HepG2 (cell line): ENCODE results near the gene SLC25A17. TPM values are rescaled to one million over a fixed set of nuclear protein-coding genes. Genes with fewer than 3 reads are reported as not detected.
A peak's percentile ranks its signal among the peaks of the same experiment; 100 is the strongest.

Experiments
- EP300 ChIP-seq, 3 experiments: sonication (generic) in 1 of 3; formaldehyde crosslinking in 1 of 3; IDR thresholded peaks; 2 replicates each; pipeline versions ENCODE4 v1.5.1 to v1.6.1; 2011 to 2020; ENCODE audit warnings: low read depth in 2 of 3, low read length in 2 of 3, borderline replicate concordance in 1 of 3, improper control_type of control experiment in 1 of 3, mild to moderate bottlenecking in 1 of 3, missing genetic modification reagents in 1 of 3, moderate library complexity in 1 of 3
- ERF ChIP-seq: IDR thresholded peaks from 2 replicates; pipeline ENCODE4 v1.6.1; 2018; ENCODE audit warnings: missing biosample characterization, missing genetic modification reagents
- HNF4G ChIP-seq, 2 experiments: sonication (generic) in 1 of 2; formaldehyde crosslinking in 1 of 2; IDR thresholded peaks; 2 replicates each; pipeline versions ENCODE4 v1.4.0 to v1.6.1; 2011 to 2020; ENCODE audit warnings: borderline replicate concordance in 2 of 2, low read depth in 2 of 2, mild to moderate bottlenecking in 2 of 2, low read length in 1 of 2, missing genetic modification reagents in 1 of 2, moderate library complexity in 1 of 2
- MED1 ChIP-seq: sonication (generic); formaldehyde crosslinking; IDR thresholded peaks from 2 replicates; pipeline ENCODE4 v1.4.0; 2020; ENCODE audit warnings: missing genetic modification reagents
- MXD4 ChIP-seq: IDR thresholded peaks from 2 replicates; pipeline ENCODE4 v1.6.1; 2016; ENCODE audit warnings: mild to moderate bottlenecking, missing biosample characterization, missing genetic modification reagents
- NCOA2 ChIP-seq: sonication (generic); formaldehyde crosslinking; IDR thresholded peaks from 2 replicates; pipeline ENCODE4 v1.8.0; 2022; ENCODE audit warnings: inconsistent platforms
- SOX13 ChIP-seq, 3 experiments: fragments of 450-650 bp in 1 of 3; sonication (generic) in 1 of 3; formaldehyde crosslinking in 1 of 3; IDR thresholded peaks in 2 of 3; conservative IDR thresholded peaks in 1 of 3; 2 replicates each; pipeline versions ENCODE4 v1.5.0 to v1.6.1; 2016 to 2020; ENCODE audit warnings: antibody characterized with exemption in 1 of 3, mild to moderate bottlenecking in 1 of 3, missing compliant biosample characterization in 1 of 3, missing genetic modification reagents in 1 of 3, moderate library complexity in 1 of 3
- SOX5 ChIP-seq: IDR thresholded peaks from 2 replicates; pipeline ENCODE4 v1.6.1; 2016; ENCODE audit warnings: borderline replicate concordance
- TEAD3 ChIP-seq: optimal IDR thresholded peaks from 2 replicates; pipeline ENCODE3; 2016; ENCODE audit warnings: borderline replicate concordance
- polyA plus RNA-seq, 8 experiments: library from polyadenylated mRNA; depleted of rRNA in 3 of 8; stranded (reverse) in 7 of 8; unstranded in 1 of 8; fragments of >200 nt; fragmentation: Illumina TruSeq in 4 of 8; extraction: Trizol in 4 of 8; gene quantifications; 2 replicates each; pipeline versions ENCODE4 v1.2.1 to v1.2.3, GENCODE V29; 2011 to 2016; ENCODE audit warnings: low read depth in 4 of 8, missing spikeins in 1 of 8, mixed read lengths in 1 of 8; ENCODE audit not compliant: insufficient read depth in 1 of 8
- total RNA-seq, 5 experiments: library from RNA; depleted of rRNA; stranded (reverse); fragments of >200 nt; fragmentation: Illumina TruSeq; extraction: Trizol; gene quantifications; 2 replicates each; pipeline ENCODE4 v1.2.3, GENCODE V29; 2016; ENCODE audit warnings: low read depth in 1 of 5
- TF ChIP-seq, protein P1 (sequence below): sonication (generic); formaldehyde crosslinking; conservative IDR thresholded peaks from 2 replicates; pipeline ENCODE4 v1.4.0; 2020; ENCODE audit warnings: mild to moderate bottlenecking, missing genetic modification reagents, moderate library complexity
- TF ChIP-seq, protein P2 (sequence below): IDR thresholded peaks from 2 replicates; pipeline ENCODE4 v1.4.0; 2020; ENCODE audit warnings: mild to moderate bottlenecking, missing genetic modification reagents

Gene SLC25A17
- total and polyA plus RNA-seq, 2 of the 13 experiments (the other 11 are each of a cell fraction or from before 2014, with no cell fraction given): 15.7 to 27.9 TPM

DNA sequence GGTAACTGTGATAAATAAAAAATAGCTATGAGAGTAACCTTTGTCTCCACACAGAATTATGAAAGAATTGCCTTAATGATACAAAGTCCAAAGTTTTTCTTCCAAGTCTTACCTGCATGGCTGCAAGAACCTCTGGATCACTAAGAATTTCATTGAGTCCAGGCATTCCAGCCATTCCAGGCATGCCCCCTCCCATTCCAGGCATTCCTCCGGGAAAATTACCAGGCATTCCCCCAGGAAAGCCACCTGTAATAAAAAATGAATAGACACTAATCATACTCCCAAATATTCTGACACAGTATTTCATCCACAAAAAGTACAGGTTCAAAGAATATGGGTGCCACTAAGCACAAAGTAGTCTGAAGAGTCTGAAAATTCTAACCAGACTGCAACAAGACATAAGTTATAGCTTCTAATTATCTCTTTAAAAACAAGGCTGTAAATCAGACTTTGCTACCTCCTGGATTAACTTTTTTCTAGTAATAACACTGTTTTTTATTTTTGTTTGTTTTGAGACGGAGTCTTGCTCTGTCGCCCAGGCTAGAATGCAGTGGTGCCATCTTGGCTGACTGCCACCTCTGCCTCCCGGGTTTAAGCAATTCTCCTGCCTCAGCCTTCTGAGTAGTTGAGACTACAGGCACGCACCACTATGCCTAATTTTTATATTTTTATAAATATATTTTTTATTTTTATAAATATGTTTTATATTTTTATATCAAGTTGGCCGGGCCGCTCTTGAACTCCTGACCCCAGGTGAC lies 8.0 kb upstream of the SLC25A17 start (continued):
- TF ChIP-seq MED1 (CRISPR knock-in tag) (0 out of 2 replicates have a peak, but pooled peaks have one; percentile 15), ERF (CRISPR knock-in tag) (0 out of 2 replicates have a peak, but pooled peaks have one; percentile 28), NCOA2 (CRISPR knock-in tag) (peak; percentile 36; the same call in 1 of the 2 replicates), SOX13 (IDR thresholded peaks at IDR 0.05) (no peak), SOX13 (CRISPR knock-in tag; conservative IDR thresholded peaks at IDR 0.05 in 1 of 2, IDR thresholded peaks at IDR 0.05 in 1 of 2) (0 out of 4 replicates have a peak, but pooled peaks of 1 of the 2 experiments have one; percentile 17), MXD4 (CRISPR knock-in tag) (no peak), EP300 (IDR thresholded peaks at IDR 0.05; ENCODE audit: low read depth in 2 of 2, low read length in 2 of 2) (peak in 1 of 2 experiments; percentile 31; a peak in 1 of 4 replicates), EP300 (CRISPR knock-in tag; IDR thresholded peaks at IDR 0.05; ENCODE audit: borderline replicate concordance) (no peak), HNF4G (IDR thresholded peaks at IDR 0.05; ENCODE audit: borderline replicate concordance, low read depth, low read length) (peak; percentile 79), HNF4G (CRISPR knock-in tag; IDR thresholded peaks at IDR 0.05; ENCODE audit: borderline replicate concordance, low read depth) (no peak), SOX5 (0 out of 2 replicates have a peak, but pooled peaks have one; percentile 25), TEAD3 (peak; percentile 100)
- TF ChIP-seq, protein P1, sequence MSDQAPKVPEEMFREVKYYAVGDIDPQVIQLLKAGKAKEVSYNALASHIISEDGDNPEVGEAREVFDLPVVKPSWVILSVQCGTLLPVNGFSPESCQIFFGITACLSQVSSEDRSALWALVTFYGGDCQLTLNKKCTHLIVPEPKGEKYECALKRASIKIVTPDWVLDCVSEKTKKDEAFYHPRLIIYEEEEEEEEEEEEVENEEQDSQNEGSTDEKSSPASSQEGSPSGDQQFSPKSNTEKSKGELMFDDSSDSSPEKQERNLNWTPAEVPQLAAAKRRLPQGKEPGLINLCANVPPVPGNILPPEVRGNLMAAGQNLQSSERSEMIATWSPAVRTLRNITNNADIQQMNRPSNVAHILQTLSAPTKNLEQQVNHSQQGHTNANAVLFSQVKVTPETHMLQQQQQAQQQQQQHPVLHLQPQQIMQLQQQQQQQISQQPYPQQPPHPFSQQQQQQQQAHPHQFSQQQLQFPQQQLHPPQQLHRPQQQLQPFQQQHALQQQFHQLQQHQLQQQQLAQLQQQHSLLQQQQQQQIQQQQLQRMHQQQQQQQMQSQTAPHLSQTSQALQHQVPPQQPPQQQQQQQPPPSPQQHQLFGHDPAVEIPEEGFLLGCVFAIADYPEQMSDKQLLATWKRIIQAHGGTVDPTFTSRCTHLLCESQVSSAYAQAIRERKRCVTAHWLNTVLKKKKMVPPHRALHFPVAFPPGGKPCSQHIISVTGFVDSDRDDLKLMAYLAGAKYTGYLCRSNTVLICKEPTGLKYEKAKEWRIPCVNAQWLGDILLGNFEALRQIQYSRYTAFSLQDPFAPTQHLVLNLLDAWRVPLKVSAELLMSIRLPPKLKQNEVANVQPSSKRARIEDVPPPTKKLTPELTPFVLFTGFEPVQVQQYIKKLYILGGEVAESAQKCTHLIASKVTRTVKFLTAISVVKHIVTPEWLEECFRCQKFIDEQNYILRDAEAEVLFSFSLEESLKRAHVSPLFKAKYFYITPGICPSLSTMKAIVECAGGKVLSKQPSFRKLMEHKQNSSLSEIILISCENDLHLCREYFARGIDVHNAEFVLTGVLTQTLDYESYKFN (CRISPR knock-in tag): peak; percentile 28; the same call in 1 of the 2 replicates
- TF ChIP-seq, protein P2, sequence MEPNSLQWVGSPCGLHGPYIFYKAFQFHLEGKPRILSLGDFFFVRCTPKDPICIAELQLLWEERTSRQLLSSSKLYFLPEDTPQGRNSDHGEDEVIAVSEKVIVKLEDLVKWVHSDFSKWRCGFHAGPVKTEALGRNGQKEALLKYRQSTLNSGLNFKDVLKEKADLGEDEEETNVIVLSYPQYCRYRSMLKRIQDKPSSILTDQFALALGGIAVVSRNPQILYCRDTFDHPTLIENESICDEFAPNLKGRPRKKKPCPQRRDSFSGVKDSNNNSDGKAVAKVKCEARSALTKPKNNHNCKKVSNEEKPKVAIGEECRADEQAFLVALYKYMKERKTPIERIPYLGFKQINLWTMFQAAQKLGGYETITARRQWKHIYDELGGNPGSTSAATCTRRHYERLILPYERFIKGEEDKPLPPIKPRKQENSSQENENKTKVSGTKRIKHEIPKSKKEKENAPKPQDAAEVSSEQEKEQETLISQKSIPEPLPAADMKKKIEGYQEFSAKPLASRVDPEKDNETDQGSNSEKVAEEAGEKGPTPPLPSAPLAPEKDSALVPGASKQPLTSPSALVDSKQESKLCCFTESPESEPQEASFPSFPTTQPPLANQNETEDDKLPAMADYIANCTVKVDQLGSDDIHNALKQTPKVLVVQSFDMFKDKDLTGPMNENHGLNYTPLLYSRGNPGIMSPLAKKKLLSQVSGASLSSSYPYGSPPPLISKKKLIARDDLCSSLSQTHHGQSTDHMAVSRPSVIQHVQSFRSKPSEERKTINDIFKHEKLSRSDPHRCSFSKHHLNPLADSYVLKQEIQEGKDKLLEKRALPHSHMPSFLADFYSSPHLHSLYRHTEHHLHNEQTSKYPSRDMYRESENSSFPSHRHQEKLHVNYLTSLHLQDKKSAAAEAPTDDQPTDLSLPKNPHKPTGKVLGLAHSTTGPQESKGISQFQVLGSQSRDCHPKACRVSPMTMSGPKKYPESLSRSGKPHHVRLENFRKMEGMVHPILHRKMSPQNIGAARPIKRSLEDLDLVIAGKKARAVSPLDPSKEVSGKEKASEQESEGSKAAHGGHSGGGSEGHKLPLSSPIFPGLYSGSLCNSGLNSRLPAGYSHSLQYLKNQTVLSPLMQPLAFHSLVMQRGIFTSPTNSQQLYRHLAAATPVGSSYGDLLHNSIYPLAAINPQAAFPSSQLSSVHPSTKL (CRISPR knock-in tag): peak; percentile 65
